ENCODE measurements around the gene GPAT3.

GRCh38 chr4:83585982-83586508, 50.1 kb downstream of the GPAT3 start:
- TF ChIP-seq CTCF (IDR thresholded peaks at IDR 0.05): no peak
- no peak for TF ChIP-seq EP300 (IDR thresholded peaks at IDR 0.05)
- TF ChIP-seq POLR2A (IDR thresholded peaks at IDR 0.05): no peak
